PFSK-1 (cell line): Measurements from ENCODE around the gene MGAT5.

ENCODE experiments used
- FOXP2 ChIP-seq: optimal IDR thresholded peaks from 2 replicates; pipeline ENCODE3; 2011; ENCODE audit warnings: borderline replicate concordance, control low read depth, inconsistent platforms; ENCODE audit not compliant: insufficient read depth; ENCODE audit errors: extremely low read length, extremely low read depth
- POLR2AphosphoS5 ChIP-seq: IDR thresholded peaks from 2 replicates; pipeline ENCODE4 v1.6.1; 2012; ENCODE audit warnings: low read depth, mild to moderate bottlenecking, control low read depth, low read length, moderate library complexity
- REST ChIP-seq, 2 experiments: IDR thresholded peaks; 2 replicates each; pipeline versions ENCODE4 v1.6.1 to v1.8.0; 2011 to 2012; ENCODE audit warnings: low read depth in 2 of 2, low read length in 2 of 2, control low read depth in 1 of 2, inconsistent platforms in 1 of 2, mild to moderate bottlenecking in 1 of 2, moderate library complexity in 1 of 2; ENCODE audit not compliant: insufficient read depth in 1 of 2
- SIN3A ChIP-seq: IDR thresholded peaks from 2 replicates; pipeline ENCODE4 v1.6.1; 2012; ENCODE audit warnings: mild to moderate bottlenecking, low read length, moderate library complexity, borderline replicate concordance; ENCODE audit not compliant: insufficient read depth
- TAF1 ChIP-seq: IDR thresholded peaks from 2 replicates; pipeline ENCODE4 v1.6.1; 2012; ENCODE audit warnings: low read length, control low read depth, borderline replicate concordance; ENCODE audit not compliant: insufficient read depth

MGAT5 gene

GRCh38 chr2:134301928-134302260, 48.0 kb downstream of the MGAT5 start:
- TF ChIP-seq TAF1, result no peak
- TF ChIP-seq REST (IDR thresholded peaks at IDR 0.05; ENCODE audit: insufficient read depth in 1 of 2, low read depth in 2 of 2, low read length in 2 of 2), result no peak
- no peak for TF ChIP-seq POLR2AphosphoS5
- no peak for TF ChIP-seq SIN3A
- TF ChIP-seq FOXP2, result no peak

- TF ChIP-seq POLR2AphosphoS5 (no peak), REST (IDR thresholded peaks at IDR 0.05; ENCODE audit: insufficient read depth in 1 of 2, low read depth in 2 of 2, low read length in 2 of 2) (no peak)
Observed at GRCh38 chr2:134304394-134305108, 50.7 kb downstream of the MGAT5 start.

GRCh38 chr2:134305109-134305491, 51.2 kb downstream of the MGAT5 start:
- no peak for TF ChIP-seq SIN3A
- no peak for TF ChIP-seq FOXP2
- TF ChIP-seq POLR2AphosphoS5, result no peak
- TF ChIP-seq REST (IDR thresholded peaks at IDR 0.05; ENCODE audit: insufficient read depth in 1 of 2, low read depth in 2 of 2, low read length in 2 of 2), result no peak
- no peak for TF ChIP-seq TAF1

- TF ChIP-seq SIN3A, result no peak
- TF ChIP-seq REST (IDR thresholded peaks at IDR 0.05; ENCODE audit: insufficient read depth in 1 of 2, low read depth in 2 of 2, low read length in 2 of 2), result no peak
- TF ChIP-seq TAF1, result no peak
- no peak for TF ChIP-seq POLR2AphosphoS5
- no peak for TF ChIP-seq FOXP2
Observed at GRCh38 chr2:134306521-134306920, 52.6 kb downstream of the MGAT5 start.

- TF ChIP-seq REST (IDR thresholded peaks at IDR 0.05; ENCODE audit: insufficient read depth in 1 of 2, low read depth in 2 of 2, low read length in 2 of 2) (peak; percentile 63 to 81; a peak in 3 of 4 replicates), POLR2AphosphoS5 (no peak)
Observed at GRCh38 chr2:134307334-134307733, 53.5 kb downstream of the MGAT5 start.
